ENCODE measurements around the gene ATP5MG. TPM values are rescaled to one million over a fixed set of nuclear protein-coding genes. Genes with fewer than 3 reads are reported as not detected.

ATP5MG gene
- total and polyA plus RNA-seq, 10 of the 15 experiments (the other 5 are each of a cell fraction or from before 2014, with no cell fraction given), result 211 to 2,276 (median 633) TPM

- no peak overlapping the region for H2AFZ ChIP-seq (ENCODE audit: control insufficient read depth, low read depth, low read length)
- no peaks in the 10 kb centered on the region for H3K9me3 ChIP-seq (replicated peaks; ENCODE audit: control insufficient read depth, insufficient read depth, low read length)
- peak overlapping the region; percentile 87 for H3K9ac ChIP-seq (ENCODE audit: control insufficient read depth, insufficient read depth, low read length)
- H3K4me3 ChIP-seq, result peak overlapping the region; percentile 94
- ChIA-PET RAD21 (ENCODE audit: unreplicated experiment) (interaction anchor here (0.7 to 3.4 kb wide), 2 partner anchors 10 to 35 kb away, joined by 3 to 13 read pairs; partner anchors contain the start of gene ATP5MG), CTCF (interaction anchor here (0.6 kb wide), 1 partner anchor 12 kb away, joined by 5 read pairs; no protein-coding TSS in a partner anchor), SMC1A (ENCODE audit: uncharacterized antibody, unreplicated experiment) (interaction anchor here (1.2 to 2.2 kb wide), 2 partner anchors 11 to 35 kb away, joined by 4 to 11 read pairs; no protein-coding TSS in a partner anchor), POLR2A (interaction anchor here (0.9 to 1.7 kb wide), 3 partner anchors 24 to 37 kb away, joined by 3 to 4 read pairs (median 4); no protein-coding TSS in a partner anchor)
- DNase-seq (ENCODE audit: low read depth, low spot score), result no peak
- H3K4me1 ChIP-seq (ENCODE audit: control insufficient read depth, insufficient read depth, low read length), result peaks cover 16% of the 10 kb centered on the region
- BruUV-seq (replicated peaks), result no TSS peak
- H3K36me3 ChIP-seq (ENCODE audit: control insufficient read depth in 2 of 2, insufficient read depth in 2 of 2, low read length in 1 of 2), result no peaks in the 10 kb centered on the region
- WGBS (ENCODE audit: insufficient coverage, insufficient replicate concordance, low lambda C conversion rate, missing lambda C conversion rate), result 2% methylated on average over 21 of the region's 28 CpGs
- intact Hi-C loops (cut with micrococcal nuclease; ENCODE audit: unreplicated experiment), result loop anchor here (10.0 kb wide), 1 partner anchor 623 kb away; no protein-coding TSS in a partner anchor
- peak overlapping the region; percentile 69 for H3K27ac ChIP-seq (ENCODE audit: control insufficient read depth, insufficient read depth)
- H4K20me1 ChIP-seq (ENCODE audit: control insufficient read depth, insufficient read depth), result no peaks in the 10 kb centered on the region; the same call in 1 of the 2 replicates
- FAIRE-seq, result no peak
- TF ChIP-seq IKZF2 (IDR thresholded peaks at IDR 0.05) (no peak), SP1 (IDR thresholded peaks at IDR 0.05; ENCODE audit: low read depth, low read length) (no peak), ZNF207 (IDR thresholded peaks at IDR 0.05; ENCODE audit: borderline replicate concordance) (no peak), PAX5 (IDR thresholded peaks at IDR 0.05; ENCODE audit: borderline replicate concordance, low read depth, low read length) (no peak), ZBED1 (IDR thresholded peaks at IDR 0.05; ENCODE audit: borderline replicate concordance) (no peak), POLR2A (IDR thresholded peaks at IDR 0.05; ENCODE audit: low read depth, low read length) (peak; percentile 9; the same call in 1 of the 2 replicates), NFYA (IDR thresholded peaks at IDR 0.05; ENCODE audit: borderline replicate concordance, low read depth, low read length) (no peak), GATAD2B (conservative IDR thresholded peaks at IDR 0.05; ENCODE audit: low read depth) (no peak), TCF12 (IDR thresholded peaks at IDR 0.05; ENCODE audit: low read depth, low read length) (peak; percentile 44; the same call in 1 of the 2 replicates), KAT2A (conservative IDR thresholded peaks at IDR 0.05; ENCODE audit: control insufficient read depth, low read depth, low read length) (no peak), ATF7 (IDR thresholded peaks at IDR 0.05; ENCODE audit: low read depth) (peak; percentile 62; the same call in 1 of the 2 replicates), RBBP5 (conservative IDR thresholded peaks at IDR 0.05) (no peak), RCOR1 (conservative IDR thresholded peaks at IDR 0.05; ENCODE audit: low read depth, low read length) (no peak), CTCF (IDR thresholded peaks at IDR 0.05 in 2 of 3, conservative IDR thresholded peaks at IDR 0.05 in 1 of 3; ENCODE audit: control insufficient read depth in 2 of 3, extremely low read depth in 1 of 3, insufficient read depth in 1 of 3, low read depth in 3 of 3, low read length in 3 of 3) (no peak), BHLHE40 (IDR thresholded peaks at IDR 0.05; ENCODE audit: borderline replicate concordance in 1 of 2, low read depth in 2 of 2, low read length in 1 of 2) (no peak), BACH1 (IDR thresholded peaks at IDR 0.05; ENCODE audit: borderline replicate concordance) (no peak), SIX5 (IDR thresholded peaks at IDR 0.05; ENCODE audit: low read depth, low read length, severe bottlenecking) (no peak), MTA3 (IDR thresholded peaks at IDR 0.05; ENCODE audit: borderline replicate concordance, low read length) (no peak), PML (IDR thresholded peaks at IDR 0.05; ENCODE audit: low read length) (no peak), ZNF217 (IDR thresholded peaks at IDR 0.05) (no peak), SMAD5 (IDR thresholded peaks at IDR 0.05; ENCODE audit: low read depth) (no peak)
- peak; percentile 27 for ATAC-seq
- peaks cover 62% of the 10 kb centered on the region for H3K79me2 ChIP-seq (ENCODE audit: control insufficient read depth, insufficient read depth, low read length)
- H3K4me2 ChIP-seq (ENCODE audit: control insufficient read depth, insufficient read depth), result peak overlapping the region; percentile 80
- no peaks in the 10 kb centered on the region for H3K27me3 ChIP-seq (replicated peaks in 1 of 2; ENCODE audit: control insufficient read depth in 2 of 2, insufficient read depth in 2 of 2, low read length in 1 of 2)
- in situ Hi-C loops (cut with MboI), result no loop called here
Observed at GRCh38 chr11:118437208-118438125, 36.1 kb downstream of the ATP5MG start.

Data from GM12878 (cell line).